NB4 (cell line): ENCODE results near the gene NOS3.

Source experiments
- DNase-seq: peaks from one replicate; pipeline ENCODE4 v3.0.0; 2010; ENCODE audit warnings: low read depth
- H3K4me3 ChIP-seq: one replicate; pipeline ENCODE4 v1.5.1; 2011; ENCODE audit warnings: mild to moderate bottlenecking, low read depth, low read length, moderate library complexity
- MYC ChIP-seq: IDR thresholded peaks from 2 replicates; pipeline ENCODE4 v1.6.1; 2011; ENCODE audit warnings: low read depth, low read length
- POLR2A ChIP-seq: IDR thresholded peaks from 2 replicates; pipeline ENCODE4 v1.6.1; 2011; ENCODE audit warnings: mild to moderate bottlenecking; ENCODE audit not compliant: insufficient read length; ENCODE audit errors: extremely low read depth
- TF ChIP-seq, protein P1 (sequence below): IDR thresholded peaks from one replicate; pipeline ENCODE4 v1.5.1; 2012; ENCODE audit warnings: low read depth, low read length
- TF ChIP-seq, protein P2 (sequence below): IDR thresholded peaks from 2 replicates; pipeline ENCODE4 v1.6.1; 2011; ENCODE audit warnings: low read depth, low read length

The NOS3 gene

DNA sequence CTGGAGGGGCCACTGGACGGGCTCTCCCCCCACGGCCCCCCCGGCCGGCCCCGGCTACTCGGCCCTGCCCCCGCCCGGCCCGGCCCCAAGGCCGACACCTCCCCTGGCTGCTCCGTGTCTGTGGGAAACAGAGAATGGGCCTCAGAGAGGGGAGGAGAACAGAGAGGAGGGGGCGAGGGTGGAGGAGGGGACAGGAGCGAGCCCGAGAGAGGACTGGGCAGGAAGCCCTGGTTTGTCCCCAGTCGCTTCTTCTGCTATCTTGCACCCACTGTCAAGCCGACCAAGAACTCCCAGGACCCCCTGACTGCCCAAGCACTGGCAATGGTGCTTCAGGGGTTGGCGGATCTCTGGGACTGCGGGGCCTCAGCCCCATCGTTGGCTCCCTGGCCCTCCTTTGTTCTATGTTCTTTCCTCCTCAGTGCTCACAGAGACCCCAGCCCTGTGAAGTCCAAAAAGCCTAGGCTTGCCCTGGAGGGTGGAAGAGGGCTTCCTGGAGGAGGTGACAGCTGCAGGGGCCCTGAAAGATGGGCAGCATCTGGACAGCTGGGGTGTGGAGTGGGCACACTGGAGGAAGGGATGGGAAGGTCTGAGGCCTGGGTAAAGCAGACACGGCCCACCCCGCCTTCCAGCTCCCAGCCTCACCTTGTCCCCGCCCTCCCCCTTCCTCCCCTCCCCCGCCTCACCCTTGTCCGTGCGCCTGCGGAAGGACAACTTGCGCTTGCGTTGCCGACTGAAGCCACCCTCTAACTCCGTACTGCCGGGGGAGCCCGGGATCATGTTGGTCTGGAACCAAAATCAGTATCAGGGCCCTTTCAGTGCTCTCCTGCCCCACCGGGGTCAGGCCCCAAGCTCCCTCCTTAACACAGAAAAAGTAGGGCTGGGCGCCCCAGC is 42.8 kb upstream of the NOS3 start:
- peak; percentile 8 for DNase-seq
- TF ChIP-seq, protein P1, sequence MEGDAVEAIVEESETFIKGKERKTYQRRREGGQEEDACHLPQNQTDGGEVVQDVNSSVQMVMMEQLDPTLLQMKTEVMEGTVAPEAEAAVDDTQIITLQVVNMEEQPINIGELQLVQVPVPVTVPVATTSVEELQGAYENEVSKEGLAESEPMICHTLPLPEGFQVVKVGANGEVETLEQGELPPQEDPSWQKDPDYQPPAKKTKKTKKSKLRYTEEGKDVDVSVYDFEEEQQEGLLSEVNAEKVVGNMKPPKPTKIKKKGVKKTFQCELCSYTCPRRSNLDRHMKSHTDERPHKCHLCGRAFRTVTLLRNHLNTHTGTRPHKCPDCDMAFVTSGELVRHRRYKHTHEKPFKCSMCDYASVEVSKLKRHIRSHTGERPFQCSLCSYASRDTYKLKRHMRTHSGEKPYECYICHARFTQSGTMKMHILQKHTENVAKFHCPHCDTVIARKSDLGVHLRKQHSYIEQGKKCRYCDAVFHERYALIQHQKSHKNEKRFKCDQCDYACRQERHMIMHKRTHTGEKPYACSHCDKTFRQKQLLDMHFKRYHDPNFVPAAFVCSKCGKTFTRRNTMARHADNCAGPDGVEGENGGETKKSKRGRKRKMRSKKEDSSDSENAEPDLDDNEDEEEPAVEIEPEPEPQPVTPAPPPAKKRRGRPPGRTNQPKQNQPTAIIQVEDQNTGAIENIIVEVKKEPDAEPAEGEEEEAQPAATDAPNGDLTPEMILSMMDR: no peak
- TF ChIP-seq POLR2A: no peak
- TF ChIP-seq, protein P2, sequence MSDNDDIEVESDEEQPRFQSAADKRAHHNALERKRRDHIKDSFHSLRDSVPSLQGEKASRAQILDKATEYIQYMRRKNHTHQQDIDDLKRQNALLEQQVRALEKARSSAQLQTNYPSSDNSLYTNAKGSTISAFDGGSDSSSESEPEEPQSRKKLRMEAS: no peak
- no peak for TF ChIP-seq MYC

DNA sequence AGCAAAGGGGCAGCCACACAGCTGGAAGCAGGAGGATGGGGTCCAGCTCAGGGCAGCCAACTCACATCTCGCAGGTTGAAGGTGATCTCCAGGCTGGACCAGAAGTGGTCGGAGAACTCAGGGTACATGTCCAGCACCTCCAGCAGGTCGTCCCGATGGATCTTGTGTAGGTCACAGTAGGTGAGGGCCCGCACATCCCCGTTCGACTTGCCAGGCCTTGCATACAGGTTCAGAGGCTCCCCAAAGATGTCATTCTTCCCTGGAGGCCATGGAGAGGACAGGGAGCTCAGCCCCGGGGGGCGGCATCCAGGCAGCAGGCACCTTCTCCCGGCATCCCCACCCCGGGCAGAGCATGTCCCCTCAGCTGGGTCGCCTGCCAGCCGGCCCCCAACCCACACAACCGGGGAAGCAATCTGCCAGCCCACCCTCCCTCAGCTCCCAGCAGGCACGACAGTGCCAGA is 42.0 kb upstream of the NOS3 start:
- TF ChIP-seq, protein P1: no peak
- TF ChIP-seq MYC (no peak), POLR2A (no peak)
- TF ChIP-seq, protein P2: no peak
- no peak for DNase-seq
- H3K4me3 ChIP-seq: no peak overlapping the region

More for the DNA sequence above, 42.8 kb upstream of the NOS3 start:
- no peak overlapping the region for H3K4me3 ChIP-seq

DNA sequence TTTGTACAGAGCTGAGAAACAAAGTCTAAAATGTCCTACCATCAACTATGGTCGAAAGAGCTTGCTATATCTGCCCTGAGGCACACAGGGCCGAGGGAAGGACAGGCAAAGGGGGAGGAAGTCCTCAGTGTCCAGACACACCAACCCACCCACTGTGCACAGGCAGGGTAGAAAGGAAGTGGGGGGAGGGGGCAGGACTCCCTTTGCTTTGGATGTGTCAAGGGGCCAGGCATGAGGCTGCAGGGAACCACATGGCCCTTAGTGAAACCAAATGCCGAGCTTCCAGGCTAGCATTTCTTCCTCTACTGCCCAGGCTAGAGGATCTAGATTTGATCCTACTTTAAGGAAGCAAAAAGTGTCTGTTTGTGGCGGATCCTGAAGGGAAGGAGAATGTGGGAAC is 41.3 kb upstream of the NOS3 start:
- H3K4me3 ChIP-seq: no peak overlapping the region
- peak; percentile 94 for DNase-seq
- TF ChIP-seq, protein P2: peak; percentile 95
- TF ChIP-seq, protein P1: no peak
- TF ChIP-seq POLR2A (no peak), MYC (peak; percentile 99)

DNA sequence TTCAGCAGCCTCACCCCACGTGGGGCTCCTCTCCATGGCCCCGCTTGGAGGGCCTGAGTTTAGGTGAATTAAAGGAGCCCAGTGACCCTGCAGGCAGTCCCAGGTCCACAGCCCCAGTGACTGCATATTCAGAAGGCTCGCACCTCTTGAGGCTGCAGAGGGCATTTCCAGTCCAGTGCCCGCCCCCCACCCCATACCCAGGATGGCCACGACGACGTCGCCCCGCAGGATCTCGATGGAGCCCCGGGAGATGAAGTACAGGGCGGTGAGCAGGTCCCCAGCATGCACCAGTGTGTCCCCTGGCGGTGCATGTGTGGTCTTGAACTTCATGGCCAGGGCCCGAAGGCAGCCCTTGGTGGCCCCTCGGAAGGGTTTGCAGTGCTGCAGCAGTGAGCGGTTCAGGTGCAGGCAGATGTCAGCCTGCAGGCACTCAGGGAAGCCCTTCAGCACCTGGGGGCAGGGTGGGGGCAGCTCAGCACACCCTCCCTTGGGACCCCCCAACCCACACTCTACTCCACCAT is 40.8 kb upstream of the NOS3 start:
- DNase-seq: no peak
- no peak overlapping the region for H3K4me3 ChIP-seq
- TF ChIP-seq POLR2A (no peak), MYC (no peak)
- TF ChIP-seq, protein P2: no peak
- TF ChIP-seq, protein P1: no peak

DNA sequence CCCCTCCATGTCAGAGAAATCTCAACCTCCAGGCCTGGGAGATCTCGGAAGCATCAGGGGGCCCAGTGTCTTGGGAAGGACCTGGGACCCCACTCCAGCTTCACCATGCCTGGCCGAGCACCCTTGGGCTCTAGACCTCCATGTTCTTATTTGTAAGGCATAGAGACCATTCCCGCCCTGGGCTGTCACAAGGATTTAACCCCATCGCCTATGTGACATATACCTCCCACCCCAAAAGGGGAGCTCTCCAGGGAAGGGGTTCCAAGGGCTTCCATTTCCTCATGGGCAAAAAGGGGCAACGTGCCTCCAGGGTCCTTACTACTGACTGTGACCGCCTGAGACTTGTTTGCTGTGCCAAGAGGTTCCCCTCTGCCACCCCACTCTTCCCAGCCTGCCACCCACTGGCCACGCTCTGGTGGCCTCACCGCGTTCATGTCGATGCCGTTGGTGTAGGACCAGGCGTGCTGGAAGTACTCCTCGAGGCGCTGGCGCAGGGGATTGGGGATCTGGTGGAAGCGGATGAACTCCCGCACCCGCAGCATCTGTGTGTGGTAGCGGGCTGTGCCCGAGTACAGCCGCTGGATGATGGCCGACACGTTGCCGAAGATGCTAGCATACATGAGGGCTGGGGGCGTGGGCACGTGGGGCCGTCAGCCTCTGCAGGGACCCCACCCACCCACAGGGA is 40.2 kb upstream of the NOS3 start:
- DNase-seq: no peak
- TF ChIP-seq, protein P2: no peak
- TF ChIP-seq POLR2A (no peak), MYC (no peak)
- TF ChIP-seq, protein P1: no peak
- no peak overlapping the region for H3K4me3 ChIP-seq
